GM12872 (cell line): ENCODE measurements around the gene ADAMTS16.

ENCODE experiments used
- CTCF ChIP-seq: IDR thresholded peaks from 3 replicates; pipeline ENCODE4 v1.5.1; 2011; ENCODE audit warnings: low read depth, mild to moderate bottlenecking, low read length, moderate library complexity; ENCODE audit not compliant: insufficient read depth

ADAMTS16 gene

GRCh38 chr5:5178580-5178979, 38.5 kb downstream of the ADAMTS16 start:
- TF ChIP-seq CTCF = no peak

- TF ChIP-seq CTCF = no peak
Observed at GRCh38 chr5:5179079-5179478, 38.9 kb downstream of the ADAMTS16 start.

- TF ChIP-seq CTCF = no peak
Observed at GRCh38 chr5:5179597-5179996, 39.5 kb downstream of the ADAMTS16 start.

- no peak for TF ChIP-seq CTCF
Observed at GRCh38 chr5:5181650-5182324, 41.7 kb downstream of the ADAMTS16 start.

- no peak for TF ChIP-seq CTCF
Observed at GRCh38 chr5:5182508-5183188, 42.5 kb downstream of the ADAMTS16 start.

- TF ChIP-seq CTCF = no peak
Observed at GRCh38 chr5:5183189-5183699, 43.1 kb downstream of the ADAMTS16 start.

GRCh38 chr5:5183933-5184332, 43.8 kb downstream of the ADAMTS16 start:
- no peak for TF ChIP-seq CTCF
